ENCODE data around the gene INHBC. TPM values are rescaled to one million over a fixed set of nuclear protein-coding genes. Genes with fewer than 3 reads are reported as not detected.

The INHBC gene
- total RNA-seq, 1 donor from 2014 or later: not detected

DNA sequence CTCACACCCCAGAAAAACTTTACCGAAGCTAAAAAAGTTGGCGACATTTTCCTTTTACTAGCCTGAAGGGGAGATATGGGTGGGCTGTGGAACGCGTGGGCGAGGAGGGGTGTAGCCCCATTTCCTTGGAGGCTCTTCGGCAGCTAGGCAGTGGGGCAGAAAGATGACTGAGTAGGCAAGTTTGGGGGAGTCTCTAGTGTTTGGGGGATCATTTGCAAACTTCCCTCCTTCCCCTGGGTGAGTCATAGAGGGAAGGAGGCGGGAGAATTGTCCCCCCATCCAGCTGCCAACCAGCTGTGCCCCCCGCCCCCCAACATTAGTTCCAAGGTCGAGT, 27.3 kb downstream of the INHBC start:
- intact Hi-C loops (cut with DNase I): no loop called here
- ATAC-seq (ENCODE audit: poor library complexity) (no peak), DNase-seq (no peak)

DNA sequence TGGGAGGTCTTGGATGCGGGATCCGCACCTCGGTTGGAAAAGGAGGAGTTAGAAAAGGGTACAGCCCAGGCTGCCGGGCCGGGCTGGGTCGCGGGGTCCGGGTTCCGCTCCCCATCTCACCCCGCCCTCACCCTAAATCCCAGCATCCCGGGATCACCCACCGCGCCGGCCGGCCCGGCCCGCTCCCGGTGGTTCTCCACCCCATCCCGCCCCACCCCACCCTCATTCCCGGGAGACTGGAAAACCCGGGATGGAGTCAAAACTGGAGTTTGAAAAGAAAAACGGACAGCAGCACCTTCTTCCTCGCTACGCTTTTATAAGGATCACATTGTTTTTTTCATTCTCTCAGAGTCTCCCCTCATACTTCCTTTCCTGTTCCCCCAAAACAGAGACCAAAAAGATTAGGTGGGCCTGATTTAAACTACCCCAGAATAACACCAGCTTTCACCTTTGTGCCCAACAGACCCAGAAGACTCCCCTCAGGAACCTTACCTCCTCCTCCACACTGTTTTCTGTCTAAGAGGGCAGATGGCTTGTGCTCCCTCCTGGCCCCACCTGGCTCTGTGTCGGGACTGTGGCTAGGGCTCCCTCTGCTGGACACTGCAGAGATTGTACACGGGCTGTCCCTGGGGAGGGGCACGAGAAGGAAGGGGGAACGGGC, 27.8 kb downstream of the INHBC start:
- intact Hi-C loops (cut with DNase I): no loop called here

DNA sequence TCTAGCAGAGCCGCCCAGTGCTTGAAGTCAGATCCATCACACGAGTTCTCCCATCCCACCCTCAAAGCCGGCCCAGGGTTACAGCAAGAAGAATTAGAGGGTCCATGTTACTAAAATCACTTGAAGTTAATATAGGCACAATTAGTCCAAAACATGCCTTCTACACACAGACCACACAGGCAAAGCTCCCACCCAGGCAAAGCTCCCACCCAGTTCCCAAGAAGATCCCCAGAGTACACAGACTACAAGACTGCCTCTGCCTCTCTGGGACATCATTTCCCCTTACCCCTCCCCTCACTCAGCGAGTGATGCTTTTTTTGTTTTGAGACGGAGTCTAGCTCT, 28.3 kb downstream of the INHBC start:
- ATAC-seq (ENCODE audit: poor library complexity) (no peak), DNase-seq (no peak)
- intact Hi-C loops (cut with DNase I): no loop called here

More for the DNA sequence above, 27.8 kb downstream of the INHBC start:
- ATAC-seq (ENCODE audit: poor library complexity) (peak; percentile 78), DNase-seq (peak; percentile 87)

DNA sequence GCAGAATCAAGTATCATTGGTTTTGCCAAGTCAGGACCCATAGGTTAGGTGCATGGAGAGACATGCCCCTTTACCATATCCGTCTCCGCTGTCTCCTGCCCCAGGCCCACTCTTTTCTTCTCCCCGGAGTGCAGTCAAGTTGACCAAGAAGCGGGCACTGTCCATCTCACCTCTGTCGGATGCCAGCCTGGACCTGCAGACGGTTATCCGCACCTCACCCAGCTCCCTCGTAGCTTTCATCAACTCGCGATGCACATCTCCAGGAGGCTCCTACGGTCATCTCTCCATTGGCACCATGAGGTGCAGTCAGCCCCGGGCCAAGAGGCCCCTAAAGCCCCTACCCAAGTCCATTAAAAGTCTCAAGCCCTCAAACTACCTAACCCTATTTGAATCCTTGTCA, 30.0 kb downstream of the INHBC start:
- DNase-seq (no peak), ATAC-seq (ENCODE audit: poor library complexity) (no peak)
- intact Hi-C loops (cut with DNase I): no loop called here

DNA sequence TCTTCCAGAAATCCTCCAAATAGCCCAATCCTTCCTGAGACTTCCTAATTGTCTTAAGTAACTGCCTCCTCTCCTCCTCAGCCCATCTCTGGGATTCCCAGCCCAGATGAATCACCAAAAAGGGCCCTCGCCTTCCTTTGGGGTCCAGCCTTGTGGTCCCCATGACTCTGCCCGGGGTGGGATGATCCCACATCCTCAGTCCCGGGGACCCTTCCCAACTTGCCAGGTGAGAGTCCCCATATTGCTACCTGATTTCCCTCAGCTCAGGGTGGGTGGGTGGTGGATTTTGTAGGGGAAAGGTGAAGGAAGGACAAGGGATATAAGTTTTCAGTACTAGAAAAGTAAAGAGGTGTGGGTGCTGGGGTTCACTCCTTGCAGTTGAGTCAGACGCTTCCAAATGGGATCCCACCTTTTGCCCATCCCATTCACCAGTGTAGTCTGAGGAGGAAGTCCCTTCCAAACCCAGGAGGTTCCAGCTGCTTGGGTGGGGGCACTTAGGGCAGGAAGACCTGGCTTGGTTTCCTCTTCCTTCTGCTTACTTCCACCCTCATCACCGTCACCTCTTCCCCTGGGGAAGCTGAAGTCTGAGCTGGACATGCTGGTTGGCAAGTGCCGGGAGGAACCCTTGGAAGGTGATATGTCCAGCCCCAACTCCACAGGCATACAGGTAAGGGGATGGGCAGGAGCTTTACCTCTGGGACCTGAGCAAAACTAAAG, 30.6 kb downstream of the INHBC start:
- DNase-seq: no peak
- intact Hi-C loops (cut with DNase I): no loop called here
- no peak for ATAC-seq (ENCODE audit: poor library complexity)

DNA sequence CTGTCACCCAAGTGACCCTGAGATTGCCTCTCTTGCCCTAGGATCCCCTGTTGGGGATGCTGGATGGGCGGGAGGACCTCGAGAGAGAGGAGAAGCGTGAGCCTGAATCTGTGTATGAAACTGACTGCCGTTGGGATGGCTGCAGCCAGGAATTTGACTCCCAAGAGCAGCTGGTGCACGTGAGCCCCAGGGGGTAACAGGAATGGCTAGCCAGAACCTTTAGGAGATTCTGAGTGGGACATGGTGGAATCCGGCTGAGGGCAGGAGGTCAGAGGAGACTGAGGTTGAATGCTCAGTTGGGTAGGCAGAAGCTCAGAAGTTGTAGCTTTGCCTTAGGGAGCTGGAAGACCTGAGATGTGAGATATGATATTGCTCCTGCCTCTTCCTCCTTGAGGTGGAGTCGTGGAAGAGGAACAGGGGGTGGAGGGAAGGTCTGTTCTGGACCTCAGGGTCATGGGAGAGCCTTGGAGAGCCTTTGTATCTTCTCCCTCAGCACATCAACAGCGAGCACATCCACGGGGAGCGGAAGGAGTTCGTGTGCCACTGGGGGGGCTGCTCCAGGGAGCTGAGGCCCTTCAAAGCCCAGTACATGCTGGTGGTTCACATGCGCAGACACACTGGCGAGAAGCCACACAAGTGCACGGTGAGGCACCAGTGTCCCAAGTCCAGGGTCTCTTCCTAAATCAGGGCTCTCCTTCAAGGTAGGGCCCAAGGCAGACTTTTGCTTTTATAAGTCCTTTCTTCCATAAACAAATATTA, 31.3 kb downstream of the INHBC start:
- no peak for DNase-seq
- intact Hi-C loops (cut with DNase I): no loop called here
- no peak for ATAC-seq (ENCODE audit: poor library complexity)

DNA sequence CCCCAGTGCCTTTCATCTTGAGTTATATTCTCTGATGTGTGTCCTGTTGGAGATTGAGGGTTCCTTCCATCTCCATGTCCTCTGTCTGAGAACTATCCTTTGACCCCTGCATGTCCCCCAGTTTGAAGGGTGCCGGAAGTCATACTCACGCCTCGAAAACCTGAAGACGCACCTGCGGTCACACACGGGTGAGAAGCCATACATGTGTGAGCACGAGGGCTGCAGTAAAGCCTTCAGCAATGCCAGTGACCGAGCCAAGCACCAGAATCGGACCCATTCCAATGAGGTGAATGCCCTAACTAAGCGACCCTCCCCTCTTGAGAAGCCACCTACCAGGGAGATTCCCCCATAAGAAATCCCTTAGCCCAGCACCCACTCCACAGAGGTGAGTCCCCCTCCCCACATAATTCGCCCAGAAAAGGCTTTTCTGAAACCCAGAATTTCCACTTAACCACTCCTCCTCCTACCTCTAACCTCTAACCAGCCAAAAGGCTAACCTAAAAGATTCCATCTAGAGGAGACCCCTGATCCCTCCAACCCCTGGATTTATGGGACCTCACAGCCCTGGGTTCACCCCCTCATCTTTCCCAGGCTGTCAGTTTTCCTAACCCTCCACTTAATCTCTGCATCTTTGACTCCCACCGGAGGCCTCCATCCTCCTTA, 32.8 kb downstream of the INHBC start:
- DNase-seq (no peak), ATAC-seq (ENCODE audit: poor library complexity) (no peak)
- intact Hi-C loops (cut with DNase I): no loop called here

DNA sequence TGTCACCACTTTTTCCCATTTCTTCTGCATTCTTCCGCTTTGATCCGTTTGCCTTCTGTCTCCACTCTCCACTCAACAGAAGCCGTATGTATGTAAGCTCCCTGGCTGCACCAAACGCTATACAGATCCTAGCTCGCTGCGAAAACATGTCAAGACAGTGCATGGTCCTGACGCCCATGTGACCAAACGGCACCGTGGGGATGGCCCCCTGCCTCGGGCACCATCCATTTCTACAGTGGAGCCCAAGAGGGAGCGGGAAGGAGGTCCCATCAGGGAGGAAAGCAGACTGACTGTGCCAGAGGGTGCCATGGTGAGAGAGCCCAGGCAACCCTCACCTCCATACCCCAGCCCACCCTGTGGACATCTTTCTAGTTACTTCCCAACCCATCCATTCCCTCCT, 33.3 kb downstream of the INHBC start:
- DNase-seq (no peak), ATAC-seq (ENCODE audit: poor library complexity) (no peak)
- intact Hi-C loops (cut with DNase I): no loop called here

DNA sequence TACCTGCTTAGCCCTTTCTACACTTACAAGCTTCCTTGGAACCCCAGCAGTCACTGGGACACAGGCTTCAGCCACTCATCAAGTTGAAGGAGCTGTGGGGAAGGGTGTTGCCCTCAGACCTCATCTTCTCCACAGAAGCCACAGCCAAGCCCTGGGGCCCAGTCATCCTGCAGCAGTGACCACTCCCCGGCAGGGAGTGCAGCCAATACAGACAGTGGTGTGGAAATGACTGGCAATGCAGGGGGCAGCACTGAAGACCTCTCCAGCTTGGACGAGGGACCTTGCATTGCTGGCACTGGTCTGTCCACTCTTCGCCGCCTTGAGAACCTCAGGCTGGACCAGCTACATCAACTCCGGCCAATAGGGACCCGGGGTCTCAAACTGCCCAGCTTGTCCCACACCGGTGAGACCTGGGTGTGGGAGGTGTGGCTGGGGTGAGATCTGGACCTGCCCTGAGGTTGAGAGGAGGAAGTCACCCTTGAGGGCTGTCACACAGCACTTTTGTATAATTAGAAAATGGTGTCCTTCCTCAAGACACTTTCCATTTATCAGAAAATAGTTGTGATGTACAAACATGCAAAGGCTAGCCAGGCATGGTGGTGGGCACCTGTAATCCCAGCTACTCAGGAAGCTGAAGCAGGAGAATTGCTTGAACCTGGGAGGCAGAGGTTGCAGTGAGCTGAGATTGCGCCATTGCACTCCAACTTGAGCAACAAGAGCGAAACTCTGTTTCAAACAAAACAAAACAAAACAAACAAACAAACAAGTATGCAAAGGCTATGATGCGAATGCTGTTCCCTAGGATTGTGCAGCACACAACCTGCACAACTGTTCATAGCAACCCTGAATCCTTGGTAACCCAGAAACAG, 34.9 kb downstream of the INHBC start:
- intact Hi-C loops (cut with DNase I): loop anchor here (10.0 kb wide), 1 partner anchor 155 kb away; no protein-coding TSS in a partner anchor
- ATAC-seq (ENCODE audit: poor library complexity) (no peak), DNase-seq (no peak)

DNA sequence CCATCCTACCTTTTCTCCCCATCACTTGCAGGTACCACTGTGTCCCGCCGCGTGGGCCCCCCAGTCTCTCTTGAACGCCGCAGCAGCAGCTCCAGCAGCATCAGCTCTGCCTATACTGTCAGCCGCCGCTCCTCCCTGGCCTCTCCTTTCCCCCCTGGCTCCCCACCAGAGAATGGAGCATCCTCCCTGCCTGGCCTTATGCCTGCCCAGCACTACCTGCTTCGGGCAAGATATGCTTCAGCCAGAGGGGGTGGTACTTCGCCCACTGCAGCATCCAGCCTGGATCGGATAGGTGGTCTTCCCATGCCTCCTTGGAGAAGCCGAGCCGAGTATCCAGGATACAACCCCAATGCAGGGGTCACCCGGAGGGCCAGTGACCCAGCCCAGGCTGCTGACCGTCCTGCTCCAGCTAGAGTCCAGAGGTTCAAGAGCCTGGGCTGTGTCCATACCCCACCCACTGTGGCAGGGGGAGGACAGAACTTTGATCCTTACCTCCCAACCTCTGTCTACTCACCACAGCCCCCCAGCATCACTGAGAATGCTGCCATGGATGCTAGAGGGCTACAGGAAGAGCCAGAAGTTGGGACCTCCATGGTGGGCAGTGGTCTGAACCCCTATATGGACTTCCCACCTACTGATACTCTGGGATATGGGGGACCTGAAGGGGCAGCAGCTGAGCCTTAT, 35.8 kb downstream of the INHBC start:
- no peak for DNase-seq
- intact Hi-C loops (cut with DNase I): loop anchor here (10.0 kb wide), 1 partner anchor 154 kb away; no protein-coding TSS in a partner anchor
- ATAC-seq (ENCODE audit: poor library complexity): no peak

DNA sequence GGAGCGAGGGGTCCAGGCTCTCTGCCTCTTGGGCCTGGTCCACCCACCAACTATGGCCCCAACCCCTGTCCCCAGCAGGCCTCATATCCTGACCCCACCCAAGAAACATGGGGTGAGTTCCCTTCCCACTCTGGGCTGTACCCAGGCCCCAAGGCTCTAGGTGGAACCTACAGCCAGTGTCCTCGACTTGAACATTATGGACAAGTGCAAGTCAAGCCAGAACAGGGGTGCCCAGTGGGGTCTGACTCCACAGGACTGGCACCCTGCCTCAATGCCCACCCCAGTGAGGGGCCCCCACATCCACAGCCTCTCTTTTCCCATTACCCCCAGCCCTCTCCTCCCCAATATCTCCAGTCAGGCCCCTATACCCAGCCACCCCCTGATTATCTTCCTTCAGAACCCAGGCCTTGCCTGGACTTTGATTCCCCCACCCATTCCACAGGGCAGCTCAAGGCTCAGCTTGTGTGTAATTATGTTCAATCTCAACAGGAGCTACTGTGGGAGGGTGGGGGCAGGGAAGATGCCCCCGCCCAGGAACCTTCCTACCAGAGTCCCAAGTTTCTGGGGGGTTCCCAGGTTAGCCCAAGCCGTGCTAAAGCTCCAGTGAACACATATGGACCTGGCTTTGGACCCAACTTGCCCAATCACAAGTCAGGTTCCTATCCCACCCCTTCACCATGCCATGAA, 36.5 kb downstream of the INHBC start:
- DNase-seq (no peak), ATAC-seq (ENCODE audit: poor library complexity) (no peak)
- intact Hi-C loops (cut with DNase I): loop anchor here (10.0 kb wide), 1 partner anchor 154 kb away; no protein-coding TSS in a partner anchor

DNA sequence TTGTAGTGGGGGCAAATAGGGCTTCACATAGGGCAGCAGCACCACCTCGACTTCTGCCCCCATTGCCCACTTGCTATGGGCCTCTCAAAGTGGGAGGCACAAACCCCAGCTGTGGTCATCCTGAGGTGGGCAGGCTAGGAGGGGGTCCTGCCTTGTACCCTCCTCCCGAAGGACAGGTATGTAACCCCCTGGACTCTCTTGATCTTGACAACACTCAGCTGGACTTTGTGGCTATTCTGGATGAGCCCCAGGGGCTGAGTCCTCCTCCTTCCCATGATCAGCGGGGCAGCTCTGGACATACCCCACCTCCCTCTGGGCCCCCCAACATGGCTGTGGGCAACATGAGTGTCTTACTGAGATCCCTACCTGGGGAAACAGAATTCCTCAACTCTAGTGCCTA, 37.1 kb downstream of the INHBC start:
- no peak for ATAC-seq (ENCODE audit: poor library complexity)
- intact Hi-C loops (cut with DNase I): loop anchor here (10.0 kb wide), 1 partner anchor 153 kb away; no protein-coding TSS in a partner anchor
- DNase-seq: no peak

DNA sequence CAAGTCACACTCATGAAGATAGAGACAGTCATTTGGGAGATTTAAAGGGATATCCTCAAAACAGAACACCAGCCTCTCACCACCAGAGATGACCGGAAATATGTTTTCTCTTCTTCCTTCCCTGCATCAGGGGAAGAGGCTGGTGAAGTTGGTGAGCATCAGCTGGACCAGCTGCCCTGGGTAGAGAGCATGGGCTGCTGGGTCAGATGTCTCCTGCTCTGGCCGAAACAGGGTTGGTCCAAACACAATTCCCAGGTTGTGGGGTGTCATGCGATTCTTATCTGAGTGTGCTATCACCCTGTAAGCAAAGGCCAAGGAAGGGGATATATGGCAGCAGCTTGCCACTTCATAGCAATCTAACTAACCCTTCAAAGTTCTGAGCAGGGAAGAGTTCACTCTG, 37.8 kb downstream of the INHBC start:
- ATAC-seq (ENCODE audit: poor library complexity) (no peak), DNase-seq (no peak)
- intact Hi-C loops (cut with DNase I): loop anchor here (10.0 kb wide), 1 partner anchor 152 kb away; no protein-coding TSS in a partner anchor

DNA sequence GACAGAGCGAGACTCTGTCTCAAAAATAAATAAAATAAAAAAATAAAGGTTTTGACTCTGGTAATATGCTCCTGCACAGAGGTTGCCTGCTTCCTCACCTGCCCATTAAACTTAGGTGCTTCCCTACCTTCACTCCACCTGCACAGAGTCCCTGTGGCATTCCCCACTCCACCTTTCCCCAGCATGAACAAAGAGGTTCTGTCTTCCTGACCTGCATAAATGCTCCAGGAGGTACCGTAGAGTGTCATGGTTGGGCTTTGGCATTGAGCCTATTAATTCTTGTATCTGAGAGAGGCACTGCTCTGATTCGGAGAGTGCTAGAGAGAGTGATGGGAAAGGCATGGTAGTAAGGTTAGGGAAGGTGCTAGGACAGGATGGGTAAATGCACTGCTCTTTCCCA, 38.8 kb downstream of the INHBC start:
- DNase-seq: no peak
- ATAC-seq (ENCODE audit: poor library complexity): no peak
- intact Hi-C loops (cut with DNase I): loop anchor here (10.0 kb wide), 1 partner anchor 151 kb away; no protein-coding TSS in a partner anchor

DNA sequence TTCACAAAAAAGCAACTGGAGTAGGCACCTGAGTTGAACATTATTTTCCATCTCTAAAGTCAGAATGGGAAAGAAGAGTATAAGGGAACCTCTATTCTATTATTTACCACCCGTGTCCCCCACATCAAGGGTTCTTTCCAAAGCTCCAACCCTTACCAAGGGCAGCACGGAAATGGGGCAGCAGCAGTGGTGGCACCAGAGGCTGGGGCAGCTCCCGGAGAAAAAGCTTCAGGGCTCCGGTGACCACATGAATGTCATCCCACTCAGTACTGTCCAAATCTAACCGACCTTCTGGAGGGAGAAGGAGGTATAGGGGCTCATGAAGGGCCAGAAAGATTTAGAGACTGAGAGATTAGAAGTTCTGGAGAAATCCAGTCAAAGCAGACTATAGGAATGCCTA, 39.3 kb downstream of the INHBC start:
- no peak for DNase-seq
- no peak for ATAC-seq (ENCODE audit: poor library complexity)
- intact Hi-C loops (cut with DNase I): loop anchor here (10.0 kb wide), 1 partner anchor 151 kb away; no protein-coding TSS in a partner anchor

DNA sequence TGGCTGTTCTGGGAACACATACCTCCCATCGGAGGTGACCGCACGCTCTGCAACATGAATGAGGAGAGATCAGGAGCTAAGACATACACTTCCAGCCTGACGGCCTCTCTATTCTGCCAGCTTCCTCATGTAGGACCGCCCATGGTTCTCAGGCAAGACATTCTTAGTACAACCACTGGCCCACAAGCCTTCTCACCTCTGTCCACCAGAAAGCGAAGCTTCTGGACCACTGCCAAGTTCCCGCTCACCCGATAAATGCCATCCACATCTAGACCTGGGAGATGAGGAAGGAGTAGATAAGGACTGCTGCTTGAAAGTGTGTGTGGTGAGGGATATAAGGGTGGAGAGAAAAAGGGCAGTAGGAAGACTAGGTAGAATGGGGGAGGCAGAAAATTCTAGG, 39.8 kb downstream of the INHBC start:
- no peak for ATAC-seq (ENCODE audit: poor library complexity)
- no peak for DNase-seq

DNA sequence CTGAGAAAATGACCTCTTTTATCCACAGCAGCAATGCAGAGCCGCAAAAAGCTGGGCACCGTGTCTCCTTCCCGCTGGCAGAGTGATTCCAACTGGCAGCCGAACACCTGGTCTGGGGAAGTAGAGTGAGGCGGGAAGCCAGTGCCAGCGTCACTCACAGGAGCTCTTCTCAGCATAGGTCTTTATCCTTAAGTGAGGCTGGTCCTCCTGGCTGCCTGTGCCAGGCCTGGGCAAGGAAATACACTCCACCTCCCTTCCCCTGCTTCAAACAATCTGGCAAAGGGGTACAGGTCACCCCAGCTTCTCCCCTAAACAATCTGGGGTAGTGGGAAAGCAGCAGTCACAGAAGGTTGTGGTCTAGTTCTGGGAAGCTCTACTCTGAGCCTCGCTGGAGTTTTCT, 40.3 kb downstream of the INHBC start:
- DNase-seq (no peak), ATAC-seq (ENCODE audit: poor library complexity) (no peak)
- intact Hi-C loops (cut with DNase I): loop anchor here (10.0 kb wide), 1 partner anchor 150 kb away; no protein-coding TSS in a partner anchor

More for the DNA sequence above, 39.8 kb downstream of the INHBC start:
- intact Hi-C loops (cut with DNase I): loop anchor here (10.0 kb wide), 1 partner anchor 150 kb away; no protein-coding TSS in a partner anchor
